GM21447 (cell line): ENCODE measurements around the gene SLC29A2.
A peak's percentile ranks its signal among the peaks of the same experiment; 100 is the strongest.
"Not testable (repeated sequence)": the region's sequence is repeated elsewhere in the genome, so short reads cannot be mapped to it uniquely, and the experiment has no call there.

Experiments
- ATAC-seq: cut with Tn5 transposase; IDR thresholded peaks from one replicate; pipeline ENCODE4 v1.9.1; 2021; ENCODE audit not compliant: unreplicated experiment

The SLC29A2 gene

DNA sequence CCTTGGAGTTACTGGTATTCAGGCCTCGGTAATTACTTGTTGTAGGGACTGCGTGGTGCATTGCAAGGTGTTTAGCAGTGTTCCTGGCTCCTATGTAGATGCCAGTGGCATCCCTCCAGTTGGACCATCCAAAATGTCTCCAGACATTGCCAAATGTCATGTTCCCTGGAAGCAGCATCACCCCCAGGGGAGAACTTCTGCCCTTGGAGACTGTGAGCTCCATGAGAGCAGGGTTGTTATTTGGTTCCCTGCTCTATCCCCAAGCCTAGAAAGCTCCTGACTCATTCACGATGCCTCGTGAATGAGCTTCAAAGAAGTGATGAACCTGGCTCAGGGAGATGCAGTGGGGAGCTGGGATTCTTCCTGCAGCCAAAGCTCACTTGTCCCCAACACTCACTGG, 50.0 kb downstream of the SLC29A2 start:
- no peak for ATAC-seq

- ATAC-seq: not testable (repeated sequence)
Observed at GRCh38 chr11:66320748-66321147, 50.8 kb downstream of the SLC29A2 start.

DNA sequence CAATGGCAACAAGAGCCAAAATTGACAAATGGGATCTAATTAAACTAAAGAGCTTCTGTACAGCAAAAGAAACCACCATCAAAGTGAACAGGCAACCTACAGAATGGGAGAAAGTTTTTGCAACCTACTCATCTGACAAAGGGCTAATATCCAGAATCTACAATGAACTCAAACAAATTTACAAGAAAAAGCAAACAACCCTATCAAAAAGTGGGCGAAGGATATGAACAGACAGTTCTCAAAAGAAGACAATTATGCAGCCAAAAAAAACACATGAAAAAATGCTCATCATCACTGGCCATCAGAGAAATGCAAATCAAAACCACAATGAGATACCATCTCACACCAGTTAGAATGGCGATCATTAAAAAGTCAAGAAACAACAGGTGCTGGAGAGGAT, 51.3 kb downstream of the SLC29A2 start:
- ATAC-seq: not testable (repeated sequence)

DNA sequence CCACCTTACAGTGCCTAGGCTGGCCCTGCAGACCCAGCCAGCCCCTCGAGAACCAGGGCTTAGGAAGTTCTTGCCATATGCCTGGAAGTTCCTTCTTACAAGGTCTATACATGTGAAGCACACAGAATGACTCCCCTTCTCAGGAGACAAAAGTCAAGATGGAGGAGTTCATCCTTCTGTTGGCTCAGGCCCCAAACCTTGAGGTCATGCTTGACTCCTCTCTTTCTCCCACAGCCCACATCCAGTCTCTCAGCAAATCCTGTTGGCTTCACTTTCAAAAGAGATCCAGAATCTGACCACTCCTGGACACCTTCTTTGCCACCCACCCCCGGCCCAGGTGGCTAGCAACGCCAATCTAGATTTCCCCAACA, 53.0 kb downstream of the SLC29A2 start:
- ATAC-seq: no peak

- no peak for ATAC-seq
Observed at GRCh38 chr11:66317723-66318599, 53.6 kb downstream of the SLC29A2 start.

DNA sequence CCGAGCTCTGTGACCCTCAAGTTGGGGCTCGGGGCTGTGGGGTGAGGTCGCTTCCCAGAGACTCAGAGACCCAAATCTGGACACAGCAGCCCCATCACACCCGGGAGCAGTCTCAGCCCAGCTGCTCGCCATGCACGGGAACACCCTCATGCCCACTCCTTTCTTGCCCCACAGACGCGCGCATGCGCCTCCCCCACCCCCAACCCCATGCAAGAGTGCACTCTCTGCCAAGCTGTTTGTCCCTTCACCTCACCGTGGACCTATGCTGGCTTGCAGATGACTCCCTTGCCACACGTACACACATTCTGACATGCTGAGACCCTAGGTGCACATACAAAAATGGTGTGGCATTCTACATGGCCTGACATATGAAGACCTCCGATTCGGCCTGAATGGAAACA, 54.2 kb downstream of the SLC29A2 start:
- ATAC-seq: no peak

- no peak for ATAC-seq
Observed at GRCh38 chr11:66316849-66317251, 54.7 kb downstream of the SLC29A2 start, which contains the start of gene CD248. Gene CD248 (minus strand): TSS chr11:66317044. CDS start chr11:66317027, 17 bp downstream.

DNA sequence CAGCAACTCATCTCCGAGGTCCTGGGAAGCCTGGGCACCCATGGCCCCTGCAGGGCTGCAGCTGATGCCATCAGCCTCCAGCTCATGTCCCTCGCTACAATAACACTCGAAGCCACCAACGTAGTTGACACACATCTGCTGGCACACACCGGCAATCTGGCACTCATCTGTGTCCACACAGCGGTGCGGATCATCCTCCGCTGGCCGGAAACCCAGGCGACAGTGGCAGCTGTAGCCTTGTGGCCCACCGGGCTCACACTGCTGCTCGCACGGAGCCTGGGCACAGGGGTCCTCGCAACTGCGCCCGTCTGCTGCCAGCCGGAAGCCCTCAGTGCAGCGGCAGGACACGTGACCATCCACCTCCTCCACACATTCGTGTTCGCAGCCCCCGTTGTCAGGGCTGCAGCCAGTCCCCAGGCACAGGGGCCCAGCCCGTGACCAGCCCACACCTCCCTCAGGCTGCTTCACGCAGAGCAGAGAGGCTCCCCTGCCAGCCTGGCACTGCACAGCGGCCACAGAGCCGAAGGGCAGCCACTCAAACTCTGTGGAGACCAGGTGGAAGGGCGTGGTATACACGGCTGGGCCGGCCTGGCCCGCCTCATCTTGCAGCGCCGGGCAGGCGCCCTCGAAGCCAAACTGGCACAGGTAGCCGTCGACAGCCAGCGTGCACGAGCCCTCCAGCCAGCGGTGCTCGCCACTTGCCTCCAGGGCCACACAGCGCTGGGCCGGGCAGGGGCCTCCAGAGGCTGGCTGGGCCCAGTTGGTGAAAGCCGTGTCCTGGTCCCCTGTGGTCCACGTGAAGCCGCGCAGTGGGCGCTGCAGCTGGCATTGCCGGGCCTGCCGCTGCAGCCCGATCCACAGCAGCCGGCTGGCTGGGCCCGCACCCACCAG, 55.4 kb downstream of the SLC29A2 start:
- no peak for ATAC-seq

GRCh38 chr11:66315498-66315885, 56.1 kb downstream of the SLC29A2 start:
- ATAC-seq: no peak

DNA sequence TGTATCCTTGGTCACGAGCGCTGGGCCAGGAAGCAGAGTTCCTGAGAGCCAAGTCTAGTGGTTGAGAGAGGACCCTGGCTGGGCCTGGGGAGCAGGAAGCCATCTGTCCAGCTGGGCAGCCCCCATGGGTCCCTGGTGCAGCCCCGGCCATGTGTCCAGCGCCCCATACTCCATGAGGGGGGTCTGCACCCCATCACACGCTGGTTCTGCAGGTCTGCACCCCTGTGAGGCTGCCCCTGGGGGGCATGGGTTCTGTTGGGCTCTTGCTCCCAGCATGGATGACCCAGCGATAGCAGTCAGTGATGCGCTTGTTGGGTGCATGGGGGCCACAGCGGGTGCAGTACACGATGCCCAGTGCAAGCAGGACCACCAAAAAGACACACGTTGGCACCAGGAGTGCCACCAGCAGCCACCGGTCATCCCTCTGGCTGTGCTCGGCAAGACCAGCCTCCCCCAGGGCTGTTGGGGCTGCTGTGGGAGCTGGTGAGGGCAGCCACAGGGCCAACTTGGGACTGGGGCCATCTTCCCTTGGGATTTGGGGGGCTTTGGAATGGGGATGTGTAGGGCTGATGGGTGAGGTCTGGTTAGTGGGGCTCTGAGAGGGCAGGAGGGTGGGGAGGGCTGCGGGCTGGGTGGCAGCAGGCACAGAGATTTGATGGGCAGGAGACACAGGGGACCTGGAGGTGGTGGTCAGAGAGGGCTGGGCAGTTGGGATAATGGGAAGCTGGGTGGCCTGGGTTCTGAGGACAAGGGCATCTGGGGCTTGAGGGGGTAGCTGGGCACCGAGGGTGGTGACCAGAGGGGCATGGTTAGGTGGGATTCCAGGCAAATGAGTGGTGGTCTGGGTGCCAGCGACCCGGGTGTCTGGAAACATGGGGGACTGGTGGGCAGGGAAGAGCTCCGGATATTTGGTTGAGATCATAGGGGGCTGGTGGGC, 56.7 kb downstream of the SLC29A2 start:
- no peak for ATAC-seq

GRCh38 chr11:66314186-66314501, 57.4 kb downstream of the SLC29A2 start:
- no peak for ATAC-seq

- ATAC-seq: no peak
Observed at GRCh38 chr11:66313321-66314185, 58.0 kb downstream of the SLC29A2 start.

DNA sequence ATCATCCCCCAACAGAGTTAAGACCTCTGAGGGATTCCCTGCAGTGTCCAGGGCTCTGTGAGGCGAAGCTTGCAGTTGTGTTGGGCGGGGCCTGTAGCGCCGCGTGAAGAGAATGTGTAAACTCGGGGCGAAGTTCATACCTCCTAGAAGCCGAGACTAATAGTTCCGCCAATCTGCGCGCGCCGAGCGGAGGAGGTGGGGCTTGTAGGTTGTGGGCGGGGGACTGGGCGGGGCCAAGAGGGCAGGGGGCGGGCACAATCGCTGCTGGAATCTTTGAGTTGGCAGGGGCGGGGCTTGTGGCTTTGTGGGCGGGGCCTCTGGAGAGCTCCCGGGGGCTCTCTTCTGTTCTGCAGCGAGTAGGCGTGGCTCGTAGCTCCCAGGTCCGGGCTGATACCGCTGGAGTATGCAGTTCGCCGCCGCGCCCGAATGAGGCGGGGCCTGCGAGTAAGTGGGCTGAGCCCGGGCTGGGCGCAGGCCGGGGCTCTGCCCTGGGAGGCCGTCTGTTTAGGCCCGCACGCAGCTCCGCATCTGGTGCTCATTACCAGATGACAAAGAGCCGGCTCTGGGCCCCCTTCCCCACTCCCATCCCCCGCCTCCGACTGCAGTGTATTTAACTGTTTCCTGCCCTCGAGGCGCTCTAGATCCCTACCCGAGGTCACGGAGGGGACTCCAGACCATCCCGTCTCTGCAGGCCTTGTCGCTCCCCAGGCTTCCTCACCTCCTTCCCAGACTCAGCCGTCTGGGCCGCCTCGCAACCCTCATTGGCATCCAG, 58.8 kb downstream of the SLC29A2 start:
- peak; percentile 62 for ATAC-seq
